A673 (cell line): ENCODE measurements around the gene FANCD2OS.

ENCODE experiments used
- EZH2 ChIP-seq: fragments of 200-600 bp; sonication (generic); IDR thresholded peaks from 2 replicates; pipeline ENCODE4 v1.6.1; 2017; ENCODE audit warnings: borderline replicate concordance, low read depth, mild to moderate bottlenecking, mixed read lengths, antibody characterized with exemption, low read length; ENCODE audit not compliant: poor library complexity, severe bottlenecking
- TF ChIP-seq, protein P1 (sequence below): fragments of 300-800, 200-600 bp; sonication (generic); conservative IDR thresholded peaks from 2 replicates; pipeline ENCODE4 v1.5.1; 2017; ENCODE audit warnings: low read depth, mild to moderate bottlenecking, antibody characterized with exemption, low read length, moderate library complexity, mixed read lengths

DNA sequence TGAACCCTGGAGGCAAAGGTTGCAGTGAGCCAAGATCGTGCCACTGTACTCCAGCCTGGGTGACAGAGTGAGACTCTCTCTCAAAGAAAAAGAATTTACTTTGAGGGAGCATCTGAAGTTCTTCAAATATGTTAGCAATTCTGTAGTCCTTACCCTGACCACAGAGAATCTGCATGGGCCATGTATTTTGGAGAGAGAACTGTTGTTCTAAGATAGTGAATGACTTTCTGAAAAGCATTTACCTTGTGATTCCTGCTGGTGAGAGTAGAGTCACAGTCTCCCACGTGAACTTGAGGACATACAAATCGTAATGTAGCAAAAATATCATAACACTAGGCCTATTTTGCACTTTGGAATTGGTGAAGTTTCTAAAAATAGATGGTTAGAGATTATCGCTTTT lies 11.3 kb upstream of the FANCD2OS start:
- no peak for TF ChIP-seq EZH2
- TF ChIP-seq, protein P1, sequence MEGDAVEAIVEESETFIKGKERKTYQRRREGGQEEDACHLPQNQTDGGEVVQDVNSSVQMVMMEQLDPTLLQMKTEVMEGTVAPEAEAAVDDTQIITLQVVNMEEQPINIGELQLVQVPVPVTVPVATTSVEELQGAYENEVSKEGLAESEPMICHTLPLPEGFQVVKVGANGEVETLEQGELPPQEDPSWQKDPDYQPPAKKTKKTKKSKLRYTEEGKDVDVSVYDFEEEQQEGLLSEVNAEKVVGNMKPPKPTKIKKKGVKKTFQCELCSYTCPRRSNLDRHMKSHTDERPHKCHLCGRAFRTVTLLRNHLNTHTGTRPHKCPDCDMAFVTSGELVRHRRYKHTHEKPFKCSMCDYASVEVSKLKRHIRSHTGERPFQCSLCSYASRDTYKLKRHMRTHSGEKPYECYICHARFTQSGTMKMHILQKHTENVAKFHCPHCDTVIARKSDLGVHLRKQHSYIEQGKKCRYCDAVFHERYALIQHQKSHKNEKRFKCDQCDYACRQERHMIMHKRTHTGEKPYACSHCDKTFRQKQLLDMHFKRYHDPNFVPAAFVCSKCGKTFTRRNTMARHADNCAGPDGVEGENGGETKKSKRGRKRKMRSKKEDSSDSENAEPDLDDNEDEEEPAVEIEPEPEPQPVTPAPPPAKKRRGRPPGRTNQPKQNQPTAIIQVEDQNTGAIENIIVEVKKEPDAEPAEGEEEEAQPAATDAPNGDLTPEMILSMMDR, result no peak
